Panc1 (cell line): Measurements from ENCODE around the gene SARNP. TPM values are rescaled to one million over a fixed set of nuclear protein-coding genes. Genes with fewer than 3 reads are reported as not detected.

Experiments used
- ATAC-seq: fragments of 200-7000 bp; cut with Tn5 transposase; 2 replicates; pipeline ENCODE4 v1.9.1; 2020; ENCODE audit warnings: mild to moderate bottlenecking, moderate library complexity
- BruUV-seq: library from RNA; stranded (reverse); fragments of 400-500 nt; replicated peaks from 2 replicates; lab custom pipeline; 2021; lab: Mats Ljungman, UMichigan
- CTCF ChIA-PET: fragments of 300-600 bp; sonication (Branson Sonifier 250); formaldehyde crosslinking; loops from one replicate; lab custom pipeline; 2022; ENCODE audit warnings: antibody characterized with exemption; lab: Charles Lee
- POLR2A ChIA-PET: fragments of 300-600 bp; sonication (Branson Sonifier 250); formaldehyde crosslinking; loops from one replicate; lab custom pipeline; 2022; ENCODE audit warnings: antibody characterized with exemption; lab: Charles Lee
- DNase-seq: peaks from one replicate; pipeline ENCODE4 v3.0.0-alpha.2; 2010; ENCODE audit warnings: low read depth, low spot score
- H3K27ac ChIP-seq: 2 replicates; pipeline ENCODE4 v1.5.1; 2011; ENCODE audit warnings: mild to moderate bottlenecking, low read length, inconsistent platforms
- H3K27me3 ChIP-seq: fragments of 200-500 bp; sonication (Bioruptor generic); 2 replicates; pipeline ENCODE4 v1.6.0; 2014; ENCODE audit warnings: low read length, inconsistent platforms; ENCODE audit not compliant: control insufficient read depth, insufficient read depth
- H3K36me3 ChIP-seq: fragments of 200-500 bp; sonication (Bioruptor generic); 2 replicates; pipeline ENCODE4 v1.5.1; 2014; ENCODE audit warnings: inconsistent platforms, mild to moderate bottlenecking, low read length, moderate library complexity; ENCODE audit not compliant: control insufficient read depth, insufficient read depth
- H3K4me1 ChIP-seq: 2 replicates; pipeline ENCODE4 v1.5.1; 2011; ENCODE audit warnings: inconsistent platforms, mild to moderate bottlenecking, low read length, moderate library complexity; ENCODE audit not compliant: control insufficient read depth, insufficient read depth
- H3K4me3 ChIP-seq, 2 experiments: 2 replicates each; pipeline ENCODE4 v1.5.1; 2011 to 2012; ENCODE audit warnings: low read depth in 2 of 2, low read length in 2 of 2, mild to moderate bottlenecking in 2 of 2, inconsistent platforms in 1 of 2, moderate library complexity in 1 of 2
- H3K9me3 ChIP-seq: fragments of 200-500 bp; sonication (Bioruptor generic); 2 replicates; pipeline ENCODE4 v1.5.1; 2014; ENCODE audit warnings: low read depth, mild to moderate bottlenecking, inconsistent platforms, low read length, moderate library complexity; ENCODE audit not compliant: control insufficient read depth, insufficient read depth
- CTCF ChIP-seq: fragments of 450-650 bp; IDR thresholded peaks from 2 replicates; pipeline ENCODE4 v1.5.1; 2017; ENCODE audit warnings: mild to moderate bottlenecking
- POLR2AphosphoS5 ChIP-seq: IDR thresholded peaks from 2 replicates; pipeline ENCODE4 v1.6.1; 2012; ENCODE audit warnings: mild to moderate bottlenecking, low read depth, low read length, moderate library complexity
- REST ChIP-seq, 2 experiments: IDR thresholded peaks; 2 replicates each; pipeline ENCODE4 v1.6.1; 2011 to 2012; ENCODE audit warnings: low read depth in 2 of 2, control low read depth in 1 of 2, low read length in 1 of 2, mild to moderate bottlenecking in 1 of 2, moderate library complexity in 1 of 2; ENCODE audit not compliant: insufficient read depth in 1 of 2
- SIN3A ChIP-seq: IDR thresholded peaks from 2 replicates; pipeline ENCODE4 v1.6.1; 2012; ENCODE audit warnings: low read depth, mild to moderate bottlenecking, low read length, moderate library complexity, borderline replicate concordance; ENCODE audit not compliant: insufficient read depth
- TCF7L2 ChIP-seq: IDR thresholded peaks from 2 replicates; pipeline ENCODE4 v1.6.1; 2011; ENCODE audit warnings: mild to moderate bottlenecking, low read depth, low read length, inconsistent platforms
- in situ Hi-C: cut with HindIII; loops from 2 replicates; pipeline ENCODE4 v1.10.0; 2016; ENCODE audit warnings: low sequenced_read_pairs, low pct_unique_long_range_greater_than_20kb
- intact Hi-C: fragments of 100-400 bp; cut with micrococcal nuclease; formaldehyde crosslinking; loops from one replicate; pipeline ENCODE4 v1.10.0; 2022; ENCODE audit not compliant: unreplicated experiment
- total RNA-seq: library from RNA; stranded (reverse); gene quantifications from one replicate; pipeline ENCODE4 v1.2.1, GENCODE V29; 2021; ENCODE audit not compliant: unreplicated experiment

SARNP gene
- total RNA-seq, 1 experiment from 2014 or later, result 69.3 TPM

- no peak for DNase-seq
- H3K27ac ChIP-seq, result no peak overlapping the region
- TF ChIP-seq TCF7L2 (no peak), SIN3A (no peak), POLR2AphosphoS5 (no peak; the same call in 1 of the 2 replicates), REST (IDR thresholded peaks at IDR 0.05; ENCODE audit: insufficient read depth in 1 of 2, low read depth in 2 of 2, low read length in 1 of 2) (no peak), CTCF (no peak)
- peaks cover 17% of the 10 kb centered on the region; the same call in 1 of the 2 replicates for H3K36me3 ChIP-seq
- H3K4me1 ChIP-seq, result peaks cover 22% of the 10 kb centered on the region
- no peak overlapping the region for H3K4me3 ChIP-seq
- no peaks in the 10 kb centered on the region for H3K27me3 ChIP-seq
- BruUV-seq, result no TSS peak
- in situ Hi-C loops (no loop called here), intact Hi-C loops (no loop called here)
- ChIA-PET CTCF (no interaction called here), POLR2A (interaction anchor here (0.6 to 0.8 kb wide), 2 partner anchors 103 to 130 kb away, joined by 9 to 13 read pairs; no protein-coding TSS in a partner anchor)
- no peak for ATAC-seq
- H3K9me3 ChIP-seq, result no peaks in the 10 kb centered on the region
These were observed 5.9 kb upstream of the SARNP start for GRCh38 chr12:55823419-55823818.

GRCh38 chr12:55822228-55822627 is 4.7 kb upstream of the SARNP start:
- H3K9me3 ChIP-seq, result no peaks in the 10 kb centered on the region
- H3K27me3 ChIP-seq, result no peaks in the 10 kb centered on the region
- POLR2A ChIA-PET, result no interaction called here
- H3K27ac ChIP-seq, result no peak overlapping the region
- peaks cover 13% of the 10 kb centered on the region for H3K4me1 ChIP-seq
- peaks cover 20% of the 10 kb centered on the region; the same call in 1 of the 2 replicates for H3K36me3 ChIP-seq
- H3K4me3 ChIP-seq, result no peak overlapping the region
- DNase-seq, result no peak
- in situ Hi-C loops, result no loop called here
- CTCF ChIA-PET, result no interaction called here
- TF ChIP-seq POLR2AphosphoS5 (peak; percentile 55; the same call in 1 of the 2 replicates), CTCF (peak; percentile 72), SIN3A (no peak)
- BruUV-seq, result no TSS peak
- intact Hi-C loops, result no loop called here
- no peak for ATAC-seq
